Measurements from ENCODE around the gene CSF3R.
"Not testable (repeated sequence)": the region's sequence is repeated elsewhere in the genome, so short reads cannot be mapped to it uniquely, and the experiment has no call there.

Gene CSF3R

GRCh38 chr1:36511804-36512798 lies 29.4 kb upstream of the CSF3R start:
- Histone ChIP-seq H3K4me1 (ENCODE audit: insufficient read depth, low read length) (peaks cover 8% of the 10 kb centered on the region; the same call in 1 of the 2 replicates), H3K9me3 (ENCODE audit: insufficient read depth, low read depth, low read length) (no peaks in the 10 kb centered on the region), H3K27me3 (ENCODE audit: insufficient read depth, low read length) (no peaks in the 10 kb centered on the region), H3K4me3 (ENCODE audit: low read length) (no peak overlapping the region), H3K27ac (ENCODE audit: low read depth, low read length) (no peak overlapping the region), H3K9ac (ENCODE audit: low read depth, low read length) (no peak overlapping the region), H3K36me3 (ENCODE audit: insufficient read depth, low read length) (no peaks in the 10 kb centered on the region)
- 78% methylated on average over 15 of the region's 15 CpGs for WGBS

GRCh38 chr1:36511220-36511619 lies 28.5 kb upstream of the CSF3R start:
- not testable (repeated sequence) for H3K27me3 ChIP-seq (ENCODE audit: insufficient read depth, low read length); H3K4me1 ChIP-seq (ENCODE audit: insufficient read depth, low read length); H3K4me3 ChIP-seq (ENCODE audit: low read length); H3K27ac ChIP-seq (ENCODE audit: low read depth, low read length); H3K9me3 ChIP-seq (ENCODE audit: insufficient read depth, low read depth, low read length); H3K36me3 ChIP-seq (ENCODE audit: insufficient read depth, low read length); H3K9ac ChIP-seq (ENCODE audit: low read depth, low read length)
- 94% methylated on average over 2 of the region's 2 CpGs for WGBS

GRCh38 chr1:36510418-36510817 lies 27.7 kb upstream of the CSF3R start:
- H3K4me1 ChIP-seq (ENCODE audit: insufficient read depth, low read length), result peaks cover 8% of the 10 kb centered on the region; the same call in 1 of the 2 replicates
- H3K36me3 ChIP-seq (ENCODE audit: insufficient read depth, low read length), result no peaks in the 10 kb centered on the region
- H3K9me3 ChIP-seq (ENCODE audit: insufficient read depth, low read depth, low read length), result no peaks in the 10 kb centered on the region
- no peaks in the 10 kb centered on the region for H3K27me3 ChIP-seq (ENCODE audit: insufficient read depth, low read length)
- no peak overlapping the region for H3K4me3 ChIP-seq (ENCODE audit: low read length)
- H3K27ac ChIP-seq (ENCODE audit: low read depth, low read length), result no peak overlapping the region
- WGBS, result 87% methylated on average over 7 of the region's 7 CpGs
- H3K9ac ChIP-seq (ENCODE audit: low read depth, low read length), result no peak overlapping the region

- H3K4me1 ChIP-seq (ENCODE audit: insufficient read depth, low read length), result no peaks in the 10 kb centered on the region
- H3K27ac ChIP-seq (ENCODE audit: low read depth, low read length), result no peak overlapping the region
- 88% methylated on average over 3 of the region's 3 CpGs for WGBS
- H3K9ac ChIP-seq (ENCODE audit: low read depth, low read length), result no peak overlapping the region
- no peak overlapping the region for H3K4me3 ChIP-seq (ENCODE audit: low read length)
- no peaks in the 10 kb centered on the region for H3K36me3 ChIP-seq (ENCODE audit: insufficient read depth, low read length)
- no peaks in the 10 kb centered on the region for H3K27me3 ChIP-seq (ENCODE audit: insufficient read depth, low read length)
- H3K9me3 ChIP-seq (ENCODE audit: insufficient read depth, low read depth, low read length), result no peaks in the 10 kb centered on the region
These were observed 25.5 kb upstream of the CSF3R start for GRCh38 chr1:36508257-36508656.

GRCh38 chr1:36506276-36506920 lies 23.7 kb upstream of the CSF3R start:
- WGBS, result 86% methylated on average over 5 of the region's 5 CpGs
- H3K27ac ChIP-seq (ENCODE audit: low read depth, low read length), result no peak overlapping the region
- H3K36me3 ChIP-seq (ENCODE audit: insufficient read depth, low read length), result no peaks in the 10 kb centered on the region
- no peaks in the 10 kb centered on the region for H3K9me3 ChIP-seq (ENCODE audit: insufficient read depth, low read depth, low read length)
- no peak overlapping the region for H3K9ac ChIP-seq (ENCODE audit: low read depth, low read length)
- no peaks in the 10 kb centered on the region for H3K4me1 ChIP-seq (ENCODE audit: insufficient read depth, low read length)
- H3K4me3 ChIP-seq (ENCODE audit: low read length), result no peak overlapping the region
- H3K27me3 ChIP-seq (ENCODE audit: insufficient read depth, low read length), result no peaks in the 10 kb centered on the region

- Histone ChIP-seq H3K36me3 (ENCODE audit: insufficient read depth, low read length) (no peaks in the 10 kb centered on the region), H3K27ac (ENCODE audit: low read depth, low read length) (no peak overlapping the region), H3K27me3 (ENCODE audit: insufficient read depth, low read length) (no peaks in the 10 kb centered on the region), H3K9me3 (ENCODE audit: insufficient read depth, low read depth, low read length) (no peaks in the 10 kb centered on the region), H3K4me1 (ENCODE audit: insufficient read depth, low read length) (no peaks in the 10 kb centered on the region), H3K9ac (ENCODE audit: low read depth, low read length) (no peak overlapping the region), H3K4me3 (ENCODE audit: low read length) (no peak overlapping the region)
- 76% methylated on average over 1 of the region's 1 CpG for WGBS
These were observed 21.0 kb upstream of the CSF3R start for GRCh38 chr1:36503733-36504132.

- Histone ChIP-seq H3K4me1 (ENCODE audit: insufficient read depth, low read length) (no peaks in the 10 kb centered on the region), H3K27ac (ENCODE audit: low read depth, low read length) (no peak overlapping the region), H3K9me3 (ENCODE audit: insufficient read depth, low read depth, low read length) (no peaks in the 10 kb centered on the region), H3K9ac (ENCODE audit: low read depth, low read length) (no peak overlapping the region), H3K27me3 (ENCODE audit: insufficient read depth, low read length) (no peaks in the 10 kb centered on the region; the same call in 1 of the 2 replicates), H3K36me3 (ENCODE audit: insufficient read depth, low read length) (no peaks in the 10 kb centered on the region), H3K4me3 (ENCODE audit: low read length) (no peak overlapping the region)
- WGBS, result no CpG with 5 or more reads among the region's 1 CpG
These were observed 20.4 kb upstream of the CSF3R start for GRCh38 chr1:36503159-36503558.

- Histone ChIP-seq H3K9me3 (ENCODE audit: insufficient read depth, low read depth, low read length) (no peaks in the 10 kb centered on the region), H3K27me3 (ENCODE audit: insufficient read depth, low read length) (no peaks in the 10 kb centered on the region; the same call in none of the 2 replicates), H3K9ac (ENCODE audit: low read depth, low read length) (no peak overlapping the region), H3K36me3 (ENCODE audit: insufficient read depth, low read length) (no peaks in the 10 kb centered on the region), H3K27ac (ENCODE audit: low read depth, low read length) (no peak overlapping the region), H3K4me3 (ENCODE audit: low read length) (no peak overlapping the region), H3K4me1 (ENCODE audit: insufficient read depth, low read length) (no peaks in the 10 kb centered on the region)
- WGBS, result 100% methylated on average over 1 of the region's 2 CpGs
These were observed 19.9 kb upstream of the CSF3R start for GRCh38 chr1:36502616-36503015.

GRCh38 chr1:36501911-36502310 lies 19.2 kb upstream of the CSF3R start:
- 86% methylated on average over 4 of the region's 4 CpGs for WGBS
- H3K27me3 ChIP-seq (ENCODE audit: insufficient read depth, low read length); H3K27ac ChIP-seq (ENCODE audit: low read depth, low read length); H3K9ac ChIP-seq (ENCODE audit: low read depth, low read length); H3K4me3 ChIP-seq (ENCODE audit: low read length); H3K36me3 ChIP-seq (ENCODE audit: insufficient read depth, low read length); H3K4me1 ChIP-seq (ENCODE audit: insufficient read depth, low read length); H3K9me3 ChIP-seq (ENCODE audit: insufficient read depth, low read depth, low read length): not testable (repeated sequence)

- 100% methylated on average over 1 of the region's 2 CpGs for WGBS
- H3K4me1 ChIP-seq (ENCODE audit: insufficient read depth, low read length), result no peaks in the 10 kb centered on the region
- H3K4me3 ChIP-seq (ENCODE audit: low read length), result no peak overlapping the region
These were observed 14.5 kb upstream of the CSF3R start for GRCh38 chr1:36497207-36497606.

GRCh38 chr1:36494971-36495370 lies 12.3 kb upstream of the CSF3R start:
- 89% methylated on average over 5 of the region's 5 CpGs for WGBS
- Histone ChIP-seq H3K9me3 (ENCODE audit: insufficient read depth, low read depth, low read length) (no peaks in the 10 kb centered on the region), H3K9ac (ENCODE audit: low read depth, low read length) (no peak overlapping the region), H3K36me3 (ENCODE audit: insufficient read depth, low read length) (no peaks in the 10 kb centered on the region), H3K27ac (ENCODE audit: low read depth, low read length) (no peak overlapping the region), H3K27me3 (ENCODE audit: insufficient read depth, low read length) (no peaks in the 10 kb centered on the region; the same call in none of the 2 replicates), H3K4me3 (ENCODE audit: low read length) (no peak overlapping the region), H3K4me1 (ENCODE audit: insufficient read depth, low read length) (no peaks in the 10 kb centered on the region)

More at GRCh38 chr1:36497207-36497606, 14.5 kb upstream of the CSF3R start:
- Histone ChIP-seq H3K9me3 (ENCODE audit: insufficient read depth, low read depth, low read length) (no peaks in the 10 kb centered on the region), H3K9ac (ENCODE audit: low read depth, low read length) (no peak overlapping the region), H3K27me3 (ENCODE audit: insufficient read depth, low read length) (no peaks in the 10 kb centered on the region; the same call in none of the 2 replicates), H3K36me3 (ENCODE audit: insufficient read depth, low read length) (no peaks in the 10 kb centered on the region), H3K27ac (ENCODE audit: low read depth, low read length) (no peak overlapping the region)
